NOMO-1 (cell line): ENCODE measurements around the gene ADAMTS6.

Experiments
- DNase-seq, 2 experiments: peaks; one replicate each; lab custom pipeline; 2025; ENCODE audit not compliant: unreplicated experiment in 2 of 2; lab: John Stamatoyannopoulos, UW

ADAMTS6 gene

GRCh38 chr5:65152131-65152530 lies 329.6 kb downstream of the ADAMTS6 start:
- no peak for DNase-seq

GRCh38 chr5:65151614-65152013 lies 330.1 kb downstream of the ADAMTS6 start:
- no peak for DNase-seq

- no peak for DNase-seq
Observed at GRCh38 chr5:65150599-65151304, 331.0 kb downstream of the ADAMTS6 start.

- DNase-seq, result no peak
Observed at GRCh38 chr5:65149827-65150226, 331.9 kb downstream of the ADAMTS6 start.

- no peak for DNase-seq
Observed at GRCh38 chr5:65144136-65144871, 337.4 kb downstream of the ADAMTS6 start.

GRCh38 chr5:65142511-65143011 lies 339.2 kb downstream of the ADAMTS6 start:
- DNase-seq, result no peak

GRCh38 chr5:65142016-65142415 lies 339.7 kb downstream of the ADAMTS6 start:
- no peak for DNase-seq

- DNase-seq, result no peak
Observed at GRCh38 chr5:65141493-65141892, 340.2 kb downstream of the ADAMTS6 start.

- no peak for DNase-seq
Observed at GRCh38 chr5:65137631-65138030, 344.1 kb downstream of the ADAMTS6 start.

- DNase-seq, result no peak
Observed at GRCh38 chr5:65133477-65134110, 348.1 kb downstream of the ADAMTS6 start.

- DNase-seq, result no peak
Observed at GRCh38 chr5:65132386-65132785, 349.3 kb downstream of the ADAMTS6 start.

GRCh38 chr5:65128226-65128625 lies 353.5 kb downstream of the ADAMTS6 start:
- DNase-seq, result no peak

GRCh38 chr5:65127161-65127901 lies 354.4 kb downstream of the ADAMTS6 start:
- no peak for DNase-seq

- no peak for DNase-seq
Observed at GRCh38 chr5:65126542-65127069, 355.1 kb downstream of the ADAMTS6 start.

- no peak for DNase-seq
Observed at GRCh38 chr5:65125591-65126541, 355.9 kb downstream of the ADAMTS6 start.

GRCh38 chr5:65121880-65122436 lies 359.8 kb downstream of the ADAMTS6 start:
- no peak for DNase-seq

- no peak for DNase-seq
Observed at GRCh38 chr5:65120371-65120967, 361.3 kb downstream of the ADAMTS6 start.

- no peak for DNase-seq
Observed at GRCh38 chr5:65117525-65117924, 364.2 kb downstream of the ADAMTS6 start.

- no peak for DNase-seq
Observed at GRCh38 chr5:65113771-65114170, 367.9 kb downstream of the ADAMTS6 start.
